ENCODE results near the gene ZNF496.

Gene ZNF496

GRCh38 chr1:247362153-247362552 lies 30.5 kb upstream of the ZNF496 start:
- no peak for DNase-seq (ENCODE audit: low spot score)
- H3K27ac ChIP-seq, result no peak overlapping the region
- TF ChIP-seq CTCF (IDR thresholded peaks at IDR 0.05), result no peak

DNA sequence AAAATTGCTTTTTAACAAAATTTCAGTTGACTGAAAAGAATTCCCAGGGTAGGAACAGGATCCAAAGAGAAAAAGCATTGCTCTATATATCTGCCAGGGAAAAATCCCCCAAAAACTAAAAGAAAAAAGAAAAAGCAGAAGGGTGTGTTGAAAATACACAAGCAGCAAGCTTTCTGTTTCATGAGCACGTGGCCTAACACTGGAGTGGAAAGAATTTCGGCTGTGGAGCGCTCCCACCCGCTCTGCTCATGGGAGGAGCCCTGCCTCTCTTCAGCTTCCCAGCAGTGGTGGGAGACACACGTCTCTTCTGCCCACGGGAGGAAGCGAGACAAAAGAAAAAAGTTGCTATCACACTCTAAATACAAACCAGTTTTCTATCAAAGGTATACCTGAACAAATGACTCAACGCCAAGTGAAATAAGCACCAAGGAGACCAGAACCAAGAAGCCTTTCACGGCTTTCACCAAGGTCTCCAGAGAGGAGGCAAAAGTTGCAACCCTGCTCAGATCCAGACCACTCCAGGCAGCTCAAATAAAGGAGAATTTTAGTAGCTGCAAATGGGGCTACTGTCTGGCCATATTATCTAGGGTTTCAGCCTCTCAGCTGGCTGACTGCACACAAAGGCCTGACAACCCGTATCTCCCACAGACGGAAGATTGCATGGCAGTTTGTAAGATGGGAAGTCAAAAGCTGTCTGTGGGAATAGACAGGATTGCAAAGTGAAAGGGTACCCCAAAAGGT lies 29.5 kb upstream of the ZNF496 start:
- peak overlapping the region; percentile 55 to 82 for H3K27ac ChIP-seq

More at GRCh38 chr1:247362153-247362552, 30.5 kb upstream of the ZNF496 start:
- H3K4me3 ChIP-seq, result no peak overlapping the region

GRCh38 chr1:247360116-247360898 lies 28.6 kb upstream of the ZNF496 start:
- TF ChIP-seq CTCF (IDR thresholded peaks at IDR 0.05), result no peak
- DNase-seq (ENCODE audit: low spot score), result no peak
- peak overlapping the region; percentile 55 to 82 for H3K27ac ChIP-seq
- H3K4me3 ChIP-seq, result peak overlapping the region; percentile 33

More for the DNA sequence above, 29.5 kb upstream of the ZNF496 start:
- no peak for DNase-seq (ENCODE audit: low spot score)
- no peak for TF ChIP-seq CTCF (IDR thresholded peaks at IDR 0.05)
- H3K4me3 ChIP-seq, result no peak overlapping the region

DNA sequence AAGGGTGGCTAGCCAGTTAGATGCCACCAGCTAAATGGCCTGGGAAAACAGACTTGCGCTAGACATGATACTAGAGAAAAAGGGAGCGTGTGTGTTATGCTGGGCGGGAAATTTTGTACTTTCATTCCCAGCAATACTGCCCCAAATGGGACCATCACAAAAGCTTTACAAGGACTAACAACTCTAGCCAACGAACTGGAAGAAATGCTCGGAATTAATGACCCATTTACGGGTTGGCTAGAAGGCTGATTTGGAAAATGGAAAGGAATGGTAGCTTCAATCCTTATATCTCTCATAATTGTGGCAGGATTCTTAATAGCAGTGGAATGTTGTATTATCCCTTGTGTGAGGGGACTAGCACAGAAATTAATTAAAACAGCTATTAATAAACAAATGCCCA lies 27.9 kb upstream of the ZNF496 start:
- Histone ChIP-seq H3K27ac (peak overlapping the region in 1 of 2 donors; percentile 5), H3K4me3 (no peak overlapping the region)
- no peak for DNase-seq (ENCODE audit: low spot score)
- TF ChIP-seq CTCF (IDR thresholded peaks at IDR 0.05), result no peak

- no peak for DNase-seq (ENCODE audit: low spot score)
- Histone ChIP-seq H3K27ac (peak overlapping the region in 1 of 2 donors; percentile 28), H3K4me3 (no peak overlapping the region)
- TF ChIP-seq CTCF (IDR thresholded peaks at IDR 0.05), result no peak
Observed at GRCh38 chr1:247358920-247359319, 27.3 kb upstream of the ZNF496 start.

- no peak for TF ChIP-seq CTCF (IDR thresholded peaks at IDR 0.05)
- H3K27ac ChIP-seq, result peak overlapping the region in 1 of 2 donors; percentile 67
Observed at GRCh38 chr1:247357781-247358211, 26.1 kb upstream of the ZNF496 start.

More at GRCh38 chr1:247357781-247358211, 26.1 kb upstream of the ZNF496 start:
- DNase-seq (ENCODE audit: low spot score), result no peak
- H3K4me3 ChIP-seq, result no peak overlapping the region
